ENCODE measurements around the gene SPRED2.
"Not testable (repeated sequence)": the region's sequence is repeated elsewhere in the genome, so short reads cannot be mapped to it uniquely, and the experiment has no call there.

Gene SPRED2

GRCh38 chr2:65338830-65339495, 93.4 kb downstream of the SPRED2 start:
- not testable (repeated sequence) for DNase-seq

GRCh38 chr2:65337915-65338314, 94.5 kb downstream of the SPRED2 start:
- not testable (repeated sequence) for DNase-seq

GRCh38 chr2:65334714-65335113, 97.7 kb downstream of the SPRED2 start:
- no peak for DNase-seq

- DNase-seq, result no peak
These were observed 100.9 kb downstream of the SPRED2 start for GRCh38 chr2:65331336-65332025.

GRCh38 chr2:65329525-65329924, 102.9 kb downstream of the SPRED2 start:
- DNase-seq, result no peak

- DNase-seq, result no peak
These were observed 106.1 kb downstream of the SPRED2 start for GRCh38 chr2:65326276-65326675.

- DNase-seq, result no peak
These were observed 107.3 kb downstream of the SPRED2 start for GRCh38 chr2:65325066-65325465.

GRCh38 chr2:65320946-65321345, 111.5 kb downstream of the SPRED2 start:
- no peak for DNase-seq

- no peak for DNase-seq
These were observed 112.2 kb downstream of the SPRED2 start for GRCh38 chr2:65320042-65320725.

- DNase-seq, result no peak
These were observed 112.7 kb downstream of the SPRED2 start for GRCh38 chr2:65319674-65320041.

GRCh38 chr2:65319072-65319673, 113.2 kb downstream of the SPRED2 start:
- no peak for DNase-seq

- no peak for DNase-seq
These were observed 114.6 kb downstream of the SPRED2 start for GRCh38 chr2:65317841-65318240.

GRCh38 chr2:65317351-65317750, 115.0 kb downstream of the SPRED2 start:
- DNase-seq, result not testable (repeated sequence)

GRCh38 chr2:65316072-65316471, 116.3 kb downstream of the SPRED2 start:
- DNase-seq, result no peak

- DNase-seq, result no peak
These were observed 117.5 kb downstream of the SPRED2 start for GRCh38 chr2:65314801-65315441.

- DNase-seq, result no peak
These were observed 118.5 kb downstream of the SPRED2 start for GRCh38 chr2:65313954-65314256.

GRCh38 chr2:65313126-65313953, 119.1 kb downstream of the SPRED2 start:
- DNase-seq, result no peak

GRCh38 chr2:65311596-65311995, 120.8 kb downstream of the SPRED2 start:
- DNase-seq, result no peak

- DNase-seq, result no peak
These were observed 121.3 kb downstream of the SPRED2 start for GRCh38 chr2:65311049-65311448.

GRCh38 chr2:65309699-65310098, 122.7 kb downstream of the SPRED2 start:
- DNase-seq, result no peak

GRCh38 chr2:65305934-65306333, 126.5 kb downstream of the SPRED2 start:
- no peak for DNase-seq

Data from activated naive CD4-positive, alpha-beta T cell (primary cell).